HCT116 (cell line): ENCODE data around the gene NLE1. TPM values are rescaled to one million over a fixed set of nuclear protein-coding genes. Genes with fewer than 3 reads are reported as not detected.
A peak's percentile ranks its signal among the peaks of the same experiment; 100 is the strongest.

ENCODE experiments used
- ATAC-seq: fragments of 200-7000 bp; cut with Tn5 transposase; 2 replicates; pipeline ENCODE4 v1.9.1; 2020; ENCODE audit warnings: mild to moderate bottlenecking, moderate library complexity
- BruUV-seq: library from RNA; stranded (reverse); fragments of 400-500 nt; replicated peaks from 2 replicates; lab custom pipeline; 2021; lab: Mats Ljungman, UMichigan
- CTCF ChIA-PET: fragments of 300-600 bp; sonication (Branson Sonifier 250); formaldehyde crosslinking; loops from one replicate; lab custom pipeline; 2021; ENCODE audit warnings: antibody characterized with exemption; lab: Charles Lee
- POLR2A ChIA-PET: fragments of 300-600, 350-600 bp; sonication (Branson Sonifier 250); formaldehyde crosslinking; loops from one replicate; lab custom pipeline; 2021; ENCODE audit warnings: antibody characterized with exemption; lab: Charles Lee
- RAD21 ChIA-PET, 2 experiments: fragments of 300-600 bp; sonication (Branson Sonifier 250); formaldehyde crosslinking; loops; one replicate each; lab custom pipeline; 2023; ENCODE audit warnings: low total read pairs in 2 of 2; ENCODE audit not compliant: uncharacterized antibody in 2 of 2, unreplicated experiment in 2 of 2, low non-redundant PET in 1 of 2; lab: Charles Lee
- DNase-seq: peaks from one replicate; pipeline ENCODE4 v3.0.0-alpha.2; 2010; ENCODE audit warnings: low read depth, low spot score
- H2AFZ ChIP-seq: fragments of 200-600 bp; shearing (Covaris generic), sonication (generic); 2 replicates; pipeline ENCODE4 v1.6.1; 2017; ENCODE audit warnings: low read depth, mixed run types, mixed read lengths, antibody characterized with exemption, low read length; ENCODE audit not compliant: poor library complexity, severe bottlenecking
- H3K27ac ChIP-seq: 2 replicates; pipeline ENCODE4 v1.5.1; 2012; ENCODE audit warnings: low read depth, low read length
- H3K27me3 ChIP-seq: fragments of 200-600 bp; sonication (generic); 2 replicates; pipeline ENCODE4 v1.6.1; 2016; ENCODE audit warnings: mixed run types, low read length, mixed read lengths; ENCODE audit not compliant: insufficient read depth
- H3K36me3 ChIP-seq, 2 experiments: fragments of 200-500 bp in 1 of 2; fragments of 200-600 bp in 1 of 2; sonication (Bioruptor generic) in 1 of 2; sonication (generic) in 1 of 2; 2 replicates each; pipeline versions ENCODE4 v1.5.1 to v1.6.1; 2014 to 2016; ENCODE audit warnings: low read length in 2 of 2, inconsistent platforms in 1 of 2, mixed read lengths in 1 of 2, mixed run types in 1 of 2; ENCODE audit not compliant: insufficient read depth in 2 of 2, control insufficient read depth in 1 of 2
- H3K4me1 ChIP-seq, 2 experiments: fragments of 200-600 bp in 1 of 2; sonication (generic) in 1 of 2; 2 replicates each; pipeline versions ENCODE4 v1.5.1 to v1.6.1; 2012 to 2017; ENCODE audit warnings: low read length in 2 of 2, inconsistent platforms in 1 of 2, mild to moderate bottlenecking in 1 of 2, mixed read lengths in 1 of 2, mixed run types in 1 of 2, moderate library complexity in 1 of 2; ENCODE audit not compliant: insufficient read depth in 2 of 2, control insufficient read depth in 1 of 2
- H3K4me2 ChIP-seq: fragments of 200-600 bp; sonication (generic); 2 replicates; pipeline ENCODE4 v1.6.1; 2017; ENCODE audit warnings: mixed run types, low read length, mixed read lengths
- H3K4me3 ChIP-seq, 2 experiments: fragments of 200-600 bp in 1 of 2; sonication (generic) in 1 of 2; replicated peaks in 1 of 2; 2 replicates each; pipeline ENCODE4 v1.5.1; 2011 to 2016; ENCODE audit warnings: low read length in 2 of 2, control low read depth in 1 of 2, low read depth in 1 of 2, mild to moderate bottlenecking in 1 of 2, mixed read lengths in 1 of 2, mixed run types in 1 of 2
- H3K79me2 ChIP-seq: fragments of 200-600 bp; sonication (generic); 2 replicates; pipeline ENCODE4 v1.6.1; 2017; ENCODE audit warnings: mild to moderate bottlenecking, mixed run types, low read length, moderate library complexity, mixed read lengths; ENCODE audit not compliant: insufficient read depth
- H3K9ac ChIP-seq: fragments of 200-600 bp; sonication (generic); 2 replicates; pipeline ENCODE4 v1.6.1; 2016; ENCODE audit warnings: low read length, mixed read lengths
- H3K9me2 ChIP-seq: fragments of 200-600 bp; sonication (generic), shearing (Covaris generic); 2 replicates; pipeline ENCODE4 v1.6.1; 2017; ENCODE audit warnings: mixed run types, mild to moderate bottlenecking, moderate library complexity; ENCODE audit not compliant: insufficient read depth
- H3K9me3 ChIP-seq, 2 experiments: fragments of 200-500 bp in 1 of 2; fragments of 200-600 bp in 1 of 2; sonication (Bioruptor generic) in 1 of 2; sonication (generic) in 1 of 2; 2 replicates each; pipeline ENCODE4 v1.6.1; 2014 to 2017; ENCODE audit warnings: low read length in 2 of 2, mixed read lengths in 2 of 2, inconsistent platforms in 1 of 2, low read depth in 1 of 2, mild to moderate bottlenecking in 1 of 2, mixed run types in 1 of 2, moderate library complexity in 1 of 2; ENCODE audit not compliant: control insufficient read depth in 1 of 2, insufficient read depth in 1 of 2
- H4K20me1 ChIP-seq: fragments of 200-600 bp; sonication (generic), shearing (Covaris generic); 2 replicates; pipeline ENCODE4 v1.6.1; 2017; ENCODE audit warnings: mixed run types, mild to moderate bottlenecking, moderate library complexity; ENCODE audit not compliant: insufficient read depth
- CBX3 ChIP-seq: IDR thresholded peaks from 2 replicates; pipeline ENCODE4 v1.6.1; 2012; ENCODE audit warnings: low read depth
- CEBPB ChIP-seq: IDR thresholded peaks from 2 replicates; pipeline ENCODE4 v1.6.1; 2012; ENCODE audit warnings: low read depth
- ELF1 ChIP-seq: IDR thresholded peaks from 2 replicates; pipeline ENCODE4 v1.6.1; 2012; ENCODE audit warnings: low read depth, borderline replicate concordance
- EZH2 ChIP-seq: fragments of 200-600 bp; sonication (generic); IDR thresholded peaks from 2 replicates; pipeline ENCODE4 v1.6.1; 2017; ENCODE audit warnings: antibody characterized with exemption, mixed run types
- EZH2phosphoT487 ChIP-seq: fragments of 200-600 bp; IDR thresholded peaks from 2 replicates; pipeline ENCODE4 v1.6.1; 2018; ENCODE audit warnings: antibody characterized with exemption, borderline replicate concordance
- FOSL1 ChIP-seq: IDR thresholded peaks from 2 replicates; pipeline ENCODE4 v1.6.1; 2012; ENCODE audit warnings: low read depth
- JUND ChIP-seq: IDR thresholded peaks from 2 replicates; pipeline ENCODE4 v1.6.1; 2012
- POLR2A ChIP-seq: IDR thresholded peaks from 2 replicates; pipeline ENCODE4 v1.7.0; 2011; ENCODE audit warnings: borderline replicate concordance; ENCODE audit not compliant: insufficient read depth, insufficient read length; ENCODE audit errors: extremely low read depth
- POLR2AphosphoS5 ChIP-seq: IDR thresholded peaks from 2 replicates; pipeline ENCODE4 v1.6.1; 2011; ENCODE audit warnings: mild to moderate bottlenecking, low read depth, low read length, moderate library complexity
- RAD21 ChIP-seq: IDR thresholded peaks from 2 replicates; pipeline ENCODE4 v1.6.1; 2012; ENCODE audit warnings: low read depth, mild to moderate bottlenecking
- SIN3A ChIP-seq: IDR thresholded peaks from 2 replicates; pipeline ENCODE4 v1.6.1; 2012; ENCODE audit warnings: low read depth
- SP1 ChIP-seq: IDR thresholded peaks from 2 replicates; pipeline ENCODE4 v1.6.1; 2012; ENCODE audit warnings: low read depth
- SRF ChIP-seq: IDR thresholded peaks from 2 replicates; pipeline ENCODE4 v1.6.1; 2012; ENCODE audit warnings: low read depth
- TCF7L2 ChIP-seq: IDR thresholded peaks from 2 replicates; pipeline ENCODE4 v1.7.0; 2011; ENCODE audit warnings: borderline replicate concordance, inconsistent platforms; ENCODE audit not compliant: insufficient read depth, insufficient read length; ENCODE audit errors: extremely low read depth
- ZFX ChIP-seq: fragments of 450-650 bp; IDR thresholded peaks from 2 replicates; pipeline ENCODE4 v1.6.1; 2017
- ZNF274 ChIP-seq: fragments of 200-500 bp; sonication (Bioruptor generic); IDR thresholded peaks from 2 replicates; pipeline ENCODE4 v1.6.1; 2014; ENCODE audit warnings: mild to moderate bottlenecking, low read depth, low read length, inconsistent platforms
- intact Hi-C: fragments of 100-400 bp; cut with micrococcal nuclease; formaldehyde crosslinking; loops from 2 replicates; pipeline ENCODE4 v1.10.0; 2022
- total RNA-seq: library from RNA; stranded (reverse); gene quantifications from one replicate; pipeline ENCODE4 v1.2.1, GENCODE V29; 2021; ENCODE audit not compliant: unreplicated experiment
- TF ChIP-seq, protein P1 (sequence below): IDR thresholded peaks from 2 replicates; pipeline ENCODE4 v1.6.1; 2012
- TF ChIP-seq, protein P2 (sequence below): IDR thresholded peaks from 2 replicates; pipeline ENCODE4 v1.6.1; 2011; ENCODE audit warnings: mild to moderate bottlenecking, low read length, moderate library complexity; ENCODE audit not compliant: insufficient replicate concordance; ENCODE audit errors: extremely low read depth

The NLE1 gene
- total RNA-seq, 1 experiment from 2014 or later: 55.5 TPM

DNA sequence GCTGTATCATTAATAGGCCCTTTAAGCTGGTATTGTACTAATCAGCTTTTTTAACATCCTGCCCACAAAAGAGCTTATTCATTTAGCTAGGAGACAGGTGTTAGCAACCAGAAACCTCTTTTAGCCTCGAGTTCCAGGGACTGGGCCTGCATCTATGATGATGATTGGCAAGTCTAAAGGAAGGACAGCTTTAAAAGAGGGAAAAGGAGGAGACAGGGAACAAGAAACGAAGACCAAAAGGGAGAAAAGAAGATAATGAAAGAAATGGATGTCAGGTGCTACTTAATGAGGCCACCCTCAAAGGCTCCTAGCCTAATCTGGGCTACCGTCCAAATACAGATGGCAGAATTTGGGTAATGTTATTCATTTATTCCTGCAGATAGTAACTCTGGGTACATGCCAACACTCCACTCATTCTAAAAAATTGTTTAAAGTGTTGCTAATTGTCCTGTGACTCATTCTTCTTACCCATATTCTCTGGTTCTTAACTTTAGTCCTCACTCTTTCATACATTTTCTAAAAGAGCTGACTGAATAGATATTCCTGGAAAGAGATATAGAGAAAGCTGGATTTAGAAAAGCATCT lies 59.9 kb downstream of the NLE1 start:
- POLR2A ChIA-PET: interaction anchor here (1.9 to 3.9 kb wide), 2 partner anchors 13 to 18 kb away, joined by 7 to 17 read pairs; partner anchors contain the start of gene RFFL
- peak overlapping the region in 1 of 2 experiments; percentile 31; a peak in 2 of 4 replicates for H3K4me3 ChIP-seq
- H2AFZ ChIP-seq: no peak overlapping the region
- no peaks in the 10 kb centered on the region for H3K36me3 ChIP-seq
- no TSS peak for BruUV-seq
- no peaks in the 10 kb centered on the region; the same call in 1 of the 2 replicates for H3K9me2 ChIP-seq
- CTCF ChIA-PET: no interaction called here
- peaks cover 84% of the 10 kb centered on the region for H3K79me2 ChIP-seq
- H3K9me3 ChIP-seq: no peaks in the 10 kb centered on the region
- peak overlapping the region; percentile 40 for H3K9ac ChIP-seq
- peak; percentile 81 for DNase-seq
- peak overlapping the region; percentile 89; the same call in 1 of the 2 replicates for H3K27ac ChIP-seq
- intact Hi-C loops: no loop called here
- TF ChIP-seq, protein P1, sequence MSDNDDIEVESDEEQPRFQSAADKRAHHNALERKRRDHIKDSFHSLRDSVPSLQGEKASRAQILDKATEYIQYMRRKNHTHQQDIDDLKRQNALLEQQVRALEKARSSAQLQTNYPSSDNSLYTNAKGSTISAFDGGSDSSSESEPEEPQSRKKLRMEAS: peak; percentile 29; the same call in 1 of the 2 replicates
- TF ChIP-seq FOSL1: peak; percentile 90
- TF ChIP-seq SRF: no peak
- peak; percentile 82 for TF ChIP-seq TCF7L2
- 0 out of 2 replicates have a peak, but pooled peaks have one; percentile 21 for TF ChIP-seq CBX3
- TF ChIP-seq POLR2A: no peak
- 0 out of 2 replicates have a peak, but pooled peaks have one; percentile 29 for TF ChIP-seq SIN3A
- TF ChIP-seq JUND: peak; percentile 86
- peak; percentile 85 for TF ChIP-seq SP1
- peak; percentile 56; the same call in 1 of the 2 replicates for TF ChIP-seq CEBPB
- peak; percentile 56; the same call in 1 of the 2 replicates for TF ChIP-seq POLR2AphosphoS5
- H3K4me2 ChIP-seq: peak overlapping the region; percentile 66
- no peaks in the 10 kb centered on the region for H3K27me3 ChIP-seq
- peak; percentile 31 for ATAC-seq
- peaks cover 61 to 80% of the 10 kb centered on the region in 2 experiments for H3K4me1 ChIP-seq
- RAD21 ChIA-PET: no interaction called here
- H4K20me1 ChIP-seq: no peaks in the 10 kb centered on the region

- H3K9me3 ChIP-seq: no peaks in the 10 kb centered on the region
- H3K27me3 ChIP-seq: no peaks in the 10 kb centered on the region
- ChIA-PET CTCF (no interaction called here), POLR2A (interaction anchor here (1.9 to 3.9 kb wide), 2 partner anchors 13 to 18 kb away, joined by 7 to 17 read pairs; partner anchors contain the start of gene RFFL), RAD21 (no interaction called here)
- H4K20me1 ChIP-seq: no peaks in the 10 kb centered on the region
- H2AFZ ChIP-seq: no peak overlapping the region
- no peak overlapping the region for H3K9ac ChIP-seq
- H3K4me2 ChIP-seq: peak overlapping the region; percentile 66; the same call in 1 of the 2 replicates
- H3K36me3 ChIP-seq: no peaks in the 10 kb centered on the region
- DNase-seq (no peak), ATAC-seq (no peak)
- intact Hi-C loops: no loop called here
- H3K9me2 ChIP-seq: no peaks in the 10 kb centered on the region; the same call in 1 of the 2 replicates
- BruUV-seq: no TSS peak
- H3K4me3 ChIP-seq: no peak overlapping the region
- H3K4me1 ChIP-seq: peaks cover 55 to 75% of the 10 kb centered on the region in 2 experiments
- H3K27ac ChIP-seq: peak overlapping the region; percentile 89; the same call in 1 of the 2 replicates
- H3K79me2 ChIP-seq: peaks cover 81% of the 10 kb centered on the region
- TF ChIP-seq, protein P2, sequence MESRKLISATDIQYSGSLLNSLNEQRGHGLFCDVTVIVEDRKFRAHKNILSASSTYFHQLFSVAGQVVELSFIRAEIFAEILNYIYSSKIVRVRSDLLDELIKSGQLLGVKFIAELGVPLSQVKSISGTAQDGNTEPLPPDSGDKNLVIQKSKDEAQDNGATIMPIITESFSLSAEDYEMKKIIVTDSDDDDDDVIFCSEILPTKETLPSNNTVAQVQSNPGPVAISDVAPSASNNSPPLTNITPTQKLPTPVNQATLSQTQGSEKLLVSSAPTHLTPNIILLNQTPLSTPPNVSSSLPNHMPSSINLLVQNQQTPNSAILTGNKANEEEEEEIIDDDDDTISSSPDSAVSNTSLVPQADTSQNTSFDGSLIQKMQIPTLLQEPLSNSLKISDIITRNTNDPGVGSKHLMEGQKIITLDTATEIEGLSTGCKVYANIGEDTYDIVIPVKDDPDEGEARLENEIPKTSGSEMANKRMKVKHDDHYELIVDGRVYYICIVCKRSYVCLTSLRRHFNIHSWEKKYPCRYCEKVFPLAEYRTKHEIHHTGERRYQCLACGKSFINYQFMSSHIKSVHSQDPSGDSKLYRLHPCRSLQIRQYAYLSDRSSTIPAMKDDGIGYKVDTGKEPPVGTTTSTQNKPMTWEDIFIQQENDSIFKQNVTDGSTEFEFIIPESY: no peak
- TF ChIP-seq ZNF274 (no peak), RAD21 (no peak), ELF1 (no peak), EZH2phosphoT487 (no peak), ZFX (no peak), EZH2 (no peak), SP1 (no peak), JUND (no peak), FOSL1 (no peak)
- TF ChIP-seq, protein P1: no peak
Measured at GRCh38 chr17:35081638-35082037, 60.5 kb downstream of the NLE1 start.
